Neural progenitor cell (in vitro differentiated cells): ENCODE measurements around the gene ASAP2. TPM values are rescaled to one million over a fixed set of nuclear protein-coding genes. Genes with fewer than 3 reads are reported as not detected.

Source experiments
- DNase-seq: peaks from one replicate; pipeline ENCODE4 v3.0.0-alpha.2; 2016; ENCODE audit warnings: low spot score
- H2AFZ ChIP-seq: fragments of 200-600 bp; sonication (generic); replicated peaks from 2 replicates; pipeline ENCODE4 v1.6.1; 2016; ENCODE audit warnings: antibody characterized with exemption
- H3F3A ChIP-seq: fragments of 200-600 bp; sonication (generic); 2 replicates; pipeline ENCODE4 v1.6.1; 2016; ENCODE audit warnings: antibody characterized with exemption, low read depth
- H3K27ac ChIP-seq: fragments of 200-600 bp; sonication (generic); 2 replicates; pipeline ENCODE4 v1.5.1; 2016; ENCODE audit warnings: mild to moderate bottlenecking
- H3K27me3 ChIP-seq: fragments of 200-600 bp; sonication (generic); 2 replicates; pipeline ENCODE4 v1.6.1; 2016; ENCODE audit warnings: mild to moderate bottlenecking, moderate library complexity
- H3K36me3 ChIP-seq: fragments of 200-600 bp; sonication (generic); 2 replicates; pipeline ENCODE4 v1.5.1; 2016
- H3K4me1 ChIP-seq: fragments of 200-600 bp; sonication (generic); 2 replicates; pipeline ENCODE4 v1.6.1; 2016; ENCODE audit warnings: mixed run types
- H3K4me2 ChIP-seq: fragments of 200-600 bp; sonication (generic); 2 replicates; pipeline ENCODE4 v1.6.1; 2016
- H3K4me3 ChIP-seq: fragments of 200-600 bp; sonication (generic); 2 replicates; pipeline ENCODE4 v1.5.1; 2016
- H3K79me2 ChIP-seq: fragments of 200-600 bp; sonication (generic); 2 replicates; pipeline ENCODE4 v1.6.1; 2016; ENCODE audit warnings: low read depth
- H3K9ac ChIP-seq: fragments of 200-600 bp; sonication (generic); 2 replicates; pipeline ENCODE4 v1.6.1; 2016
- H3K9me3 ChIP-seq: fragments of 200-600 bp; sonication (generic); 2 replicates; pipeline ENCODE4 v1.5.1; 2016; ENCODE audit warnings: low read depth
- H4K20me1 ChIP-seq: fragments of 200-600 bp; sonication (generic); 2 replicates; pipeline ENCODE4 v1.6.1; 2016; ENCODE audit warnings: low read depth
- H3K27ac Mint-ChIP-seq: 3 replicates; pipeline ENCODE4 v1.8.0; 2021; ENCODE audit warnings: mixed read lengths
- H3K27me3 Mint-ChIP-seq: 2 replicates; pipeline ENCODE4 v1.8.0; 2022; ENCODE audit warnings: low read depth, mild to moderate bottlenecking, inconsistent platforms, moderate library complexity, mixed read lengths; ENCODE audit not compliant: insufficient read depth
- H3K36me3 Mint-ChIP-seq: 3 replicates; pipeline ENCODE4 v1.8.0; 2021; ENCODE audit warnings: mixed read lengths
- H3K4me1 Mint-ChIP-seq: 3 replicates; pipeline ENCODE4 v1.8.0; 2021; ENCODE audit warnings: mixed read lengths
- H3K4me3 Mint-ChIP-seq: 3 replicates; pipeline ENCODE4 v1.8.0; 2021; ENCODE audit warnings: mild to moderate bottlenecking, moderate library complexity, mixed read lengths
- H3K9me3 Mint-ChIP-seq: 3 replicates; pipeline ENCODE4 v1.8.0; 2020; ENCODE audit warnings: mixed read lengths
- EZH2 ChIP-seq: fragments of 200-600 bp; sonication (generic); IDR thresholded peaks from 2 replicates; pipeline ENCODE4 v1.6.1; 2017; ENCODE audit warnings: antibody characterized with exemption, mild to moderate bottlenecking, moderate library complexity
- EZH2phosphoT487 ChIP-seq: fragments of 200-600 bp; sonication (generic); IDR thresholded peaks from 2 replicates; pipeline ENCODE4 v1.6.1; 2017; ENCODE audit warnings: antibody characterized with exemption
- total RNA-seq: library from RNA; depleted of rRNA; stranded (reverse); fragments of >200 nt; gene quantifications from 2 replicates; pipeline ENCODE4 v1.2.3, GENCODE V29; 2015; ENCODE audit warnings: low replicate concordance
- TF ChIP-seq, protein P1 (sequence below): fragments of 200-600 bp; sonication (generic); IDR thresholded peaks from 2 replicates; pipeline ENCODE4 v1.5.1; 2017; ENCODE audit warnings: antibody characterized with exemption, mild to moderate bottlenecking

Gene ASAP2
- total RNA-seq, 1 donor from 2014 or later = 31.7 TPM

GRCh38 chr2:9169349-9170107, 37.1 kb upstream of the ASAP2 start:
- DNase-seq = no peak
- no peaks in the 10 kb centered on the region for H3K79me2 ChIP-seq
- no peak overlapping the region for H3K4me2 ChIP-seq
- H3K27me3 Mint-ChIP-seq = peaks cover 3% of the 10 kb centered on the region
- H3K27ac ChIP-seq = no peak overlapping the region
- peaks cover 26% of the 10 kb centered on the region for H3K4me1 Mint-ChIP-seq
- no peaks in the 10 kb centered on the region for H3K27me3 ChIP-seq
- no peak overlapping the region for H3K4me3 ChIP-seq
- TF ChIP-seq, protein P1, sequence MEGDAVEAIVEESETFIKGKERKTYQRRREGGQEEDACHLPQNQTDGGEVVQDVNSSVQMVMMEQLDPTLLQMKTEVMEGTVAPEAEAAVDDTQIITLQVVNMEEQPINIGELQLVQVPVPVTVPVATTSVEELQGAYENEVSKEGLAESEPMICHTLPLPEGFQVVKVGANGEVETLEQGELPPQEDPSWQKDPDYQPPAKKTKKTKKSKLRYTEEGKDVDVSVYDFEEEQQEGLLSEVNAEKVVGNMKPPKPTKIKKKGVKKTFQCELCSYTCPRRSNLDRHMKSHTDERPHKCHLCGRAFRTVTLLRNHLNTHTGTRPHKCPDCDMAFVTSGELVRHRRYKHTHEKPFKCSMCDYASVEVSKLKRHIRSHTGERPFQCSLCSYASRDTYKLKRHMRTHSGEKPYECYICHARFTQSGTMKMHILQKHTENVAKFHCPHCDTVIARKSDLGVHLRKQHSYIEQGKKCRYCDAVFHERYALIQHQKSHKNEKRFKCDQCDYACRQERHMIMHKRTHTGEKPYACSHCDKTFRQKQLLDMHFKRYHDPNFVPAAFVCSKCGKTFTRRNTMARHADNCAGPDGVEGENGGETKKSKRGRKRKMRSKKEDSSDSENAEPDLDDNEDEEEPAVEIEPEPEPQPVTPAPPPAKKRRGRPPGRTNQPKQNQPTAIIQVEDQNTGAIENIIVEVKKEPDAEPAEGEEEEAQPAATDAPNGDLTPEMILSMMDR = no peak
- TF ChIP-seq EZH2phosphoT487 = no peak
- no peak for TF ChIP-seq EZH2
- no peak overlapping the region for H2AFZ ChIP-seq
- H3K9me3 Mint-ChIP-seq = no peaks in the 10 kb centered on the region
- no peak overlapping the region for H3K27ac Mint-ChIP-seq
- no peaks in the 10 kb centered on the region for H4K20me1 ChIP-seq
- no peak overlapping the region for H3K4me3 Mint-ChIP-seq
- no peak overlapping the region for H3K9ac ChIP-seq
- no peaks in the 10 kb centered on the region for H3K9me3 ChIP-seq
- peaks cover 3% of the 10 kb centered on the region for H3K4me1 ChIP-seq
- no peaks in the 10 kb centered on the region for H3K36me3 ChIP-seq
- no peaks in the 10 kb centered on the region for H3F3A ChIP-seq
- no peaks in the 10 kb centered on the region for H3K36me3 Mint-ChIP-seq

DNA sequence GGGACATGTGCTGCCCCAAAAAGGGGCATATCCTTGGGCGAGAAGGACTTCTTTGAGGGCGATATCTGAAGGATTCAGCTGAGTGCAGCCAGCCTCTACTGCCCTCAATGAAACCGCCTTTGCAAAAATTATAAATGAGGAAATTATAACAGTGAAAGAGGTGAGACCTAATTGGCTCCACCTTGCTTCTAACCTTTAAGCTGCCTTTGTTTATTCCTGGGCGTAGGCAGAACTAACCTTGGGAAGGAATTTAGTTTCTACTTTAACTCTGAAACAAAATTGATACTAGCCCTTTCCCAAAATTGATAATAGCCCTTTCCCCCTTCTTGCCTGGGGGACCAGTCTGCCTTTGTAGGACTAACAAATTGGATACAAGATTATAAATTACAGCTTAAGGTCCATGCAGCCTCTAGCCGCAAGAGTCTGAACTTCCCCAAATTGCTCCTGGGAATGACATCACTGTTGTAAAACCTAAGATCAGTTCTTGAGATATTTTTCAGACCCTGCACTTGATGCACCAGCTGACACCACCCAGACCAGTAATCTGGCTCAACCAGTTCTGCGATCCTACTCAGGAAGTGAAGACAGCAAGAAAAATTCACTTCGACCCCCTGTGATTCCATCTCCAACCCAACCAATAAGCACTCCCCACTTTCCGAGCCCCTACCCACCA, 36.0 kb upstream of the ASAP2 start:
- Histone ChIP-seq H3F3A (no peaks in the 10 kb centered on the region), H3K4me2 (no peak overlapping the region), H3K79me2 (no peaks in the 10 kb centered on the region), H3K9me3 (no peaks in the 10 kb centered on the region), H2AFZ (no peak overlapping the region), H3K9ac (no peak overlapping the region), H3K4me3 (no peak overlapping the region), H3K4me1 (peaks cover 3% of the 10 kb centered on the region), H3K36me3 (no peaks in the 10 kb centered on the region), H3K27ac (no peak overlapping the region), H4K20me1 (no peaks in the 10 kb centered on the region), H3K27me3 (no peaks in the 10 kb centered on the region)
- Mint-ChIP-seq H3K9me3 (no peaks in the 10 kb centered on the region), H3K4me3 (no peak overlapping the region), H3K27me3 (peaks cover 5% of the 10 kb centered on the region), H3K36me3 (no peaks in the 10 kb centered on the region), H3K4me1 (peaks cover 25% of the 10 kb centered on the region), H3K27ac (no peak overlapping the region)
- TF ChIP-seq EZH2phosphoT487 = no peak
- no peak for DNase-seq

DNA sequence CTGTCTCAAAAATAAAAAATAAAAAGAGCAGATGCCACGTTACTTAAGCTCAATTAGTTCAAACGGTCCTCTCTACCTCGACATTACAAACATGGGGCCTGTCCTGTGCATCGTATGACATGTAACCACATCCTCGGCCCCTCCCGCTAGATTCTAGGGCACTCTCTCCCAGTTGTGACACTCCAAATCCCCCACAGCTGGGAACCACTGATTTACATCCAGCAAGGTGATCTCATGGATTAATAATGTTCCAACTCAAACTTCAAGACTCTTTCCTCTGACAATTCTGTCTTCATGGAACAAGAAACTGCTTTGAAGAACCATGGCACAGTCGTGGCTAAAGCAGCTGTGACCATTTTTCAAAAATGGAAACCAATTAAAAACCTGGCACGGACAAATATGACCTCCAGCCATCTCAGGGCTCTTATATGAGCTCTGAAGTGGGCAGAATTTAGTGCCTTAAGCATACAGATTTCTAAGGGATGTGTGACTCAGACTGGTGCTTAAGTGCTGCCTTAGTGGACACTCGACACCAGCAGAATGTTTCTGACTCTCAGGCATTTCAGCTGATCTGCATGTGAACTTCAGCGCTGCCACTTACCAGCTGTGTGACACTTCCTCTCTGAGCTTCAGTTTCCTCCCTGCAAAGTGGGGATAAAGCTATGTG, 31.7 kb upstream of the ASAP2 start:
- H3K36me3 ChIP-seq = no peaks in the 10 kb centered on the region
- peaks cover 5% of the 10 kb centered on the region for H3K27me3 Mint-ChIP-seq
- no peaks in the 10 kb centered on the region for H4K20me1 ChIP-seq
- no peak overlapping the region for H3K4me3 ChIP-seq
- H3K27me3 ChIP-seq = no peaks in the 10 kb centered on the region
- H3K4me1 ChIP-seq = no peaks in the 10 kb centered on the region
- no peaks in the 10 kb centered on the region for H3K79me2 ChIP-seq
- no peaks in the 10 kb centered on the region for H3K36me3 Mint-ChIP-seq
- no peak overlapping the region for H3K4me2 ChIP-seq
- no peak overlapping the region for H2AFZ ChIP-seq
- peaks cover 26% of the 10 kb centered on the region for H3K4me1 Mint-ChIP-seq
- no peaks in the 10 kb centered on the region for H3F3A ChIP-seq
- H3K9ac ChIP-seq = no peak overlapping the region
- no peak for DNase-seq
- no peaks in the 10 kb centered on the region for H3K9me3 ChIP-seq
- no peak overlapping the region for H3K4me3 Mint-ChIP-seq
- TF ChIP-seq EZH2 = no peak
- TF ChIP-seq, protein P1 = no peak
- no peak for TF ChIP-seq EZH2phosphoT487
- no peaks in the 10 kb centered on the region for H3K9me3 Mint-ChIP-seq
- H3K27ac ChIP-seq = no peak overlapping the region
- H3K27ac Mint-ChIP-seq = peak overlapping the region; percentile 69
